ENCODE results near the gene PTPN11. TPM values are rescaled to one million over a fixed set of nuclear protein-coding genes. Genes with fewer than 3 reads are reported as not detected.

PTPN11 gene
- total and polyA plus RNA-seq, 9 donors, result 22.1 to 94.6 (median 62.7) TPM

- intact Hi-C loops (cut with DNase I), result no loop called here
Measured at GRCh38 chr12:112418273-112418607, 507 bp upstream of the PTPN11 start.

GRCh38 chr12:112419297-112420133, 768 bp downstream of the PTPN11 start:
- H3K9me3 ChIP-seq, result no peaks in the 10 kb centered on the region
- 4 to 5% (median 4%) methylated on average over 30 to 31 of the region's 31 CpGs for WGBS, 3 donors
- intact Hi-C loops (cut with DNase I), result no loop called here
- no peaks in the 10 kb centered on the region for H3K27me3 ChIP-seq
- no peaks in the 10 kb centered on the region for H3K36me3 ChIP-seq
- DNase-seq, result peak; percentile 60 to 77 (median 73)
- TF ChIP-seq POLR2A (IDR thresholded peaks at IDR 0.05) (no peak), EP300 (IDR thresholded peaks at IDR 0.05) (no peak), CTCF (IDR thresholded peaks at IDR 0.05) (no peak)
- peaks cover 4% of the 10 kb centered on the region for H3K4me1 ChIP-seq (ENCODE audit: insufficient read depth)
- peak overlapping the region; percentile 67 for H3K4me3 ChIP-seq
- H3K27ac ChIP-seq, result peak overlapping the region; percentile 82 to 84

More at GRCh38 chr12:112418273-112418607, 507 bp upstream of the PTPN11 start:
- Histone ChIP-seq H3K27ac (peak overlapping the region; percentile 82 to 84), H3K9me3 (no peaks in the 10 kb centered on the region), H3K36me3 (no peaks in the 10 kb centered on the region), H3K4me1 (ENCODE audit: insufficient read depth) (peaks cover 4% of the 10 kb centered on the region), H3K27me3 (no peaks in the 10 kb centered on the region), H3K4me3 (peak overlapping the region; percentile 67)
- no peak for TF ChIP-seq CTCF (IDR thresholded peaks at IDR 0.05)
- TF ChIP-seq EP300 (IDR thresholded peaks at IDR 0.05), result no peak
- TF ChIP-seq POLR2A (IDR thresholded peaks at IDR 0.05), result no peak
- DNase-seq, result peak in 1 of 5 donors; percentile 35
- WGBS, 3 donors, result 0 to 1% (median 1%) methylated on average over 18 of the region's 18 CpGs

- no peak overlapping the region for H3K27ac ChIP-seq
- no peaks in the 10 kb centered on the region for H3K9me3 ChIP-seq
- H3K36me3 ChIP-seq, result no peaks in the 10 kb centered on the region
- 85 to 89% (median 85%) methylated on average over 3 of the region's 3 CpGs for WGBS, 3 donors
- intact Hi-C loops (cut with DNase I), result no loop called here
- no peak overlapping the region for H3K4me3 ChIP-seq
- peaks cover 4% of the 10 kb centered on the region for H3K4me1 ChIP-seq (ENCODE audit: insufficient read depth)
- DNase-seq, result no peak
- H3K27me3 ChIP-seq, result no peaks in the 10 kb centered on the region
- TF ChIP-seq CTCF (IDR thresholded peaks at IDR 0.05) (no peak), POLR2A (IDR thresholded peaks at IDR 0.05) (no peak), EP300 (IDR thresholded peaks at IDR 0.05) (no peak)
Measured at GRCh38 chr12:112420740-112421139, 2.0 kb downstream of the PTPN11 start.

GRCh38 chr12:112421363-112421762, 2.6 kb downstream of the PTPN11 start:
- Histone ChIP-seq H3K27ac (no peak overlapping the region), H3K36me3 (no peaks in the 10 kb centered on the region), H3K27me3 (no peaks in the 10 kb centered on the region), H3K4me1 (ENCODE audit: insufficient read depth) (peaks cover 4% of the 10 kb centered on the region), H3K9me3 (no peaks in the 10 kb centered on the region), H3K4me3 (no peak overlapping the region)
- no peak for DNase-seq
- intact Hi-C loops (cut with DNase I), result no loop called here
- 93 to 97% (median 96%) methylated on average over 1 of the region's 1 CpG for WGBS, 3 donors
- TF ChIP-seq CTCF (IDR thresholded peaks at IDR 0.05) (no peak), EP300 (IDR thresholded peaks at IDR 0.05) (no peak), POLR2A (IDR thresholded peaks at IDR 0.05) (no peak)
